GM13976 (cell line): ENCODE data around the gene ITGB5.

Source experiments
- DNase-seq: peaks from one replicate; pipeline ENCODE4 v3.0.0; 2012; ENCODE audit warnings: low spot score
- in situ Hi-C: fragments of 300-500 bp; cut with MboI; formaldehyde crosslinking; loops from one replicate; pipeline ENCODE4 v1.12.0; 2022; ENCODE audit warnings: low sequenced_read_pairs, mixed read lengths, inconsistent platforms; ENCODE audit not compliant: unreplicated experiment
- TF ChIP-seq, protein P1 (sequence below): IDR thresholded peaks from 2 replicates; pipeline ENCODE4 v1.5.1; 2012; ENCODE audit warnings: borderline replicate concordance, mild to moderate bottlenecking; ENCODE audit not compliant: insufficient read depth; ENCODE audit errors: extremely low read depth, missing control alignments, control extremely low read depth

The ITGB5 gene

GRCh38 chr3:124918524-124918923 is 31.4 kb upstream of the ITGB5 start:
- TF ChIP-seq, protein P1, sequence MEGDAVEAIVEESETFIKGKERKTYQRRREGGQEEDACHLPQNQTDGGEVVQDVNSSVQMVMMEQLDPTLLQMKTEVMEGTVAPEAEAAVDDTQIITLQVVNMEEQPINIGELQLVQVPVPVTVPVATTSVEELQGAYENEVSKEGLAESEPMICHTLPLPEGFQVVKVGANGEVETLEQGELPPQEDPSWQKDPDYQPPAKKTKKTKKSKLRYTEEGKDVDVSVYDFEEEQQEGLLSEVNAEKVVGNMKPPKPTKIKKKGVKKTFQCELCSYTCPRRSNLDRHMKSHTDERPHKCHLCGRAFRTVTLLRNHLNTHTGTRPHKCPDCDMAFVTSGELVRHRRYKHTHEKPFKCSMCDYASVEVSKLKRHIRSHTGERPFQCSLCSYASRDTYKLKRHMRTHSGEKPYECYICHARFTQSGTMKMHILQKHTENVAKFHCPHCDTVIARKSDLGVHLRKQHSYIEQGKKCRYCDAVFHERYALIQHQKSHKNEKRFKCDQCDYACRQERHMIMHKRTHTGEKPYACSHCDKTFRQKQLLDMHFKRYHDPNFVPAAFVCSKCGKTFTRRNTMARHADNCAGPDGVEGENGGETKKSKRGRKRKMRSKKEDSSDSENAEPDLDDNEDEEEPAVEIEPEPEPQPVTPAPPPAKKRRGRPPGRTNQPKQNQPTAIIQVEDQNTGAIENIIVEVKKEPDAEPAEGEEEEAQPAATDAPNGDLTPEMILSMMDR = no peak
- no peak for DNase-seq
- in situ Hi-C loops = no loop called here

GRCh38 chr3:124916837-124917409 is 29.8 kb upstream of the ITGB5 start:
- DNase-seq = no peak
- in situ Hi-C loops = no loop called here
- TF ChIP-seq, protein P1 = no peak

- TF ChIP-seq, protein P1 = no peak
- DNase-seq = no peak
- in situ Hi-C loops = no loop called here
These were observed 28.1 kb upstream of the ITGB5 start for GRCh38 chr3:124915254-124915653.

DNA sequence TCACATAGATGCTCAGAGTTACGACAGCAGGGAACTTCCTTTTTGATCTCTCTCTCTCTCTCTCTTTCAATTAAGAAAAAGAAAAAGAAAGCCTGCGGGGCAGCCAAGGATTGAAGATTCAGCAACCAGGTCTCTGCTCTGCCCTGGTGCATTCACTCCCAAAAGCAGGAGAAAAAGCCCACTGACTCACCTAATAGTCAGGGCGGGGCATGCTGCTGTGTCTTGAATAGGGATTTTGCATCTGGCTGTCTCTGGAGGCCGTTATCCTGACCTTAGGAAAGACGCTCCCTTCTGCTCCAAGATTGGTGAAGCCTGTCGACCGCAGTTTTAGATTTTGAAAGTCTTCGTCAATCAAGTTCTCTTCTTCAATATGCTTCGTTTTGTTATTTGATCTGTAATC is 20.8 kb upstream of the ITGB5 start:
- in situ Hi-C loops = no loop called here
- DNase-seq = no peak
- TF ChIP-seq, protein P1 = no peak

GRCh38 chr3:124904835-124905492 is 17.8 kb upstream of the ITGB5 start:
- TF ChIP-seq, protein P1 = no peak
- in situ Hi-C loops = loop anchor here (5.0 kb wide), 1 partner anchor 143 kb away; no protein-coding TSS in a partner anchor
- no peak for DNase-seq

DNA sequence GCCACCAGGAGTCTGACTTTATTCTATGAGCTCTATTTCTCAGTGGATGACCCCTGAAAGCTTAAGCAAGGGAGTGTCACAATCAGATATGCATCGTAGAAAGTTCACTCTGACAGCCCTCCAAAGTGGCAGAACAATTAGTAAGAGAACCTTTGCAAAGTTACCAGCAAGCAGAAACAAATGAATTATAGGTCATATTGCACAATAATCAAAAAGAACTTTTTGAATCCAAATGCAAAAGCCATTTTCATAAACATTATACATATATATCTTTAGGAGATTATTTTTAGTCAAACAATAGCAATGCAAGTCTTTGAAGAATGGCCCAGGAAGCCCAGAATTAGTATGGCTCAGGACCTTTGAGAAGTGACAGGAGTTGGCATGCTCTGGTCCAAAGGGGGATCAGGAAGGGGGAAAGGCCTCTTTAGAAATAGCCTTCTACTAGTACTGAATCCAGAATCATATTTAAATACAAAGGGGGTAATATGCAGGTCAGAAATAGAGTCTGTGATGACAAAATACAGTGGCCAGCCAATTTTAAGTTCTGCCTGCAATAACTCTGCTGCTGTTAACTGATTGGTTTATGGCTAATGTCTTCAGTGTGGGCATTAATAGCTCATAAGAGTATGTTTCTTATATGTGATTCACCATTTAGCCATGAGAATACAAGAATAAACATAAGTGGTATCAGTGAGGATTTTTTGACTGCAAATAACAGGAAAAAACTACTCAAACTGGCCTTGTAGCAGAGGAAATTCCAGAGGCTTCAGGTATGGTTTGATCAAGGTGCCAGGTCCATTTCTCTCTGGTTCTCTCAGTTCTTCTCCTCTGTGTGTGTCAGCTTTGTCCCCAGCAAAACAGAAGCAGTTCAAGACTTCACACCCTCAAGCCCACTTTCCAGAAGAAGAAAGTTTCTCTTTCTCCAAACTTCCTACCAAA is 17.0 kb upstream of the ITGB5 start:
- no peak for DNase-seq
- in situ Hi-C loops = loop anchor here (5.0 kb wide), 1 partner anchor 142 kb away; no protein-coding TSS in a partner anchor
- TF ChIP-seq, protein P1 = no peak
